K562 (cell line): Measurements from ENCODE around the gene LASP1. TPM values are rescaled to one million over a fixed set of nuclear protein-coding genes. Genes with fewer than 3 reads are reported as not detected.
A peak's percentile ranks its signal among the peaks of the same experiment; 100 is the strongest.

ENCODE experiments used
- ATAC-seq: fragments of 200-7000 bp; cut with Tn5 transposase; 3 replicates; pipeline ENCODE4 v1.9.1; 2020; ENCODE audit warnings: moderate library complexity
- BruUV-seq: library from RNA; stranded (reverse); fragments of 400-500 nt; replicated peaks from 2 replicates; lab custom pipeline; 2021; lab: Mats Ljungman, UMichigan
- CTCF ChIA-PET: fragments of 300-600 bp; formaldehyde crosslinking; extraction: SDS; loops from one replicate; lab custom pipeline; 2021; ENCODE audit warnings: low intra/inter-chr PET ratio; lab: Yijun Ruan, JAX
- POLR2A ChIA-PET: fragments of 300-600, 350-650 bp; sonication (Branson Sonifier 250); formaldehyde crosslinking; extraction: SDS; loops from one replicate; lab custom pipeline; 2021; ENCODE audit warnings: antibody characterized with exemption, inconsistent platforms; lab: Yijun Ruan, JAX
- DNase-seq, 4 experiments: peaks; one replicate each; pipeline versions ENCODE4 v3.0.0 to v3.0.0-alpha.2; 2011 to 2018; ENCODE audit warnings: low spot score in 3 of 4, mixed read lengths in 3 of 4; ENCODE audit errors: extremely low read depth in 1 of 4
- FAIRE-seq: peaks from 2 replicates; lab custom pipeline; 2011; peaks lifted over from hg19 to GRCh38; lab: Jason Lieb, UNC
- H2AFZ ChIP-seq: 2 replicates; pipeline ENCODE4 v1.6.0; 2011; ENCODE audit warnings: low read depth, low read length, control low read depth, inconsistent platforms
- H3K27ac ChIP-seq: fragments of 200-600 bp; 3 replicates; pipeline ENCODE4 v1.8.0; 2011; ENCODE audit warnings: low read depth, mild to moderate bottlenecking, control low read depth, inconsistent platforms, low read length, moderate library complexity, mixed read lengths; ENCODE audit errors: extremely low read depth
- H3K27me3 ChIP-seq, 2 experiments: fragments of 300-600 bp in 1 of 2; 2 replicates in 1 of 2; 3 replicates in 1 of 2; pipeline versions ENCODE4 v1.6.0 to v1.8.0; 2011; ENCODE audit warnings: inconsistent platforms in 2 of 2, low read length in 2 of 2, mild to moderate bottlenecking in 1 of 2, mixed read lengths in 1 of 2, moderate library complexity in 1 of 2; ENCODE audit not compliant: control insufficient read depth in 2 of 2, insufficient read depth in 2 of 2
- H3K36me3 ChIP-seq: fragments of 300-600 bp; 3 replicates; pipeline ENCODE4 v1.8.0; 2011; ENCODE audit warnings: mild to moderate bottlenecking, low read length, inconsistent platforms; ENCODE audit not compliant: control insufficient read depth, insufficient read depth
- H3K4me1 ChIP-seq, 2 experiments: fragments of 200-600 bp in 1 of 2; replicated peaks in 1 of 2; 2 replicates in 1 of 2; 3 replicates in 1 of 2; pipeline versions ENCODE4 v1.5.1 to v1.8.0; 2011; ENCODE audit warnings: inconsistent platforms in 2 of 2, low read length in 2 of 2, mild to moderate bottlenecking in 1 of 2, mixed read lengths in 1 of 2, moderate library complexity in 1 of 2; ENCODE audit not compliant: control insufficient read depth in 2 of 2, insufficient read depth in 2 of 2
- H3K4me2 ChIP-seq: 2 replicates; pipeline ENCODE4 v1.6.1; 2011; ENCODE audit warnings: low read length, control low read depth, inconsistent platforms, mixed read lengths; ENCODE audit not compliant: insufficient read depth
- H3K4me3 ChIP-seq: fragments of 200-600 bp; sonication (generic), shearing (Covaris generic); 2 replicates; pipeline ENCODE4 v1.5.1; 2016; ENCODE audit warnings: control low read depth, inconsistent platforms
- H3K79me2 ChIP-seq: fragments of 200-600 bp; 3 replicates; pipeline ENCODE4 v1.8.0; 2011; ENCODE audit warnings: low read length, inconsistent platforms; ENCODE audit not compliant: control insufficient read depth, insufficient read depth
- H3K9ac ChIP-seq, 2 experiments: 2 replicates each; pipeline versions ENCODE4 v1.6.0 to v1.6.1; 2011; ENCODE audit warnings: low read depth in 2 of 2, low read length in 2 of 2, control low read depth in 1 of 2, inconsistent platforms in 1 of 2, mild to moderate bottlenecking in 1 of 2, mixed read lengths in 1 of 2; ENCODE audit not compliant: insufficient read depth in 1 of 2
- H3K9me1 ChIP-seq: one replicate; pipeline ENCODE4 v1.6.0; 2011; ENCODE audit warnings: inconsistent platforms, mild to moderate bottlenecking, low read length, moderate library complexity; ENCODE audit not compliant: control insufficient read depth, insufficient read depth
- H3K9me3 ChIP-seq: replicated peaks from 2 replicates; pipeline ENCODE4 v1.5.1; 2011; ENCODE audit warnings: low read depth, low read length, inconsistent platforms; ENCODE audit not compliant: control insufficient read depth, insufficient read depth
- H4K20me1 ChIP-seq: replicated peaks from 2 replicates; pipeline ENCODE4 v1.6.1; 2011; ENCODE audit warnings: low read length, inconsistent platforms, mixed read lengths; ENCODE audit not compliant: control insufficient read depth, insufficient read depth
- CBFA2T3 ChIP-seq: fragments of 450-650 bp; IDR thresholded peaks from 2 replicates; pipeline ENCODE4 v1.6.1; 2017
- GATA2 ChIP-seq: sonication (generic); formaldehyde crosslinking; IDR thresholded peaks from 2 replicates; pipeline ENCODE4 v1.4.0; 2020; ENCODE audit warnings: mild to moderate bottlenecking, missing genetic modification reagents
- HEY1 ChIP-seq: fragments of 250-450 bp; sonication (Bioruptor Pico); IDR thresholded peaks from 2 replicates; pipeline ENCODE4 v1.5.0; 2020; ENCODE audit warnings: mild to moderate bottlenecking, moderate library complexity, borderline replicate concordance
- IFI16 ChIP-seq: fragments of 250-450 bp; sonication (Bioruptor Pico); IDR thresholded peaks from 2 replicates; pipeline ENCODE4 v2.1.2; 2022; ENCODE audit warnings: mild to moderate bottlenecking, inconsistent platforms
- LARP7 ChIP-seq: fragments of 450-650 bp; IDR thresholded peaks from 2 replicates; pipeline ENCODE4 v1.6.1; 2016
- MCM2 ChIP-seq: fragments of 450-650 bp; IDR thresholded peaks from 2 replicates; pipeline ENCODE4 v1.6.1; 2017; ENCODE audit warnings: low read depth, mild to moderate bottlenecking
- NCOA4 ChIP-seq: fragments of 450-650 bp; IDR thresholded peaks from 2 replicates; pipeline ENCODE4 v1.6.1; 2018; ENCODE audit warnings: mild to moderate bottlenecking; ENCODE audit not compliant: partially characterized antibody
- NFIX ChIP-seq: fragments of 250-450 bp; sonication (Bioruptor Pico); IDR thresholded peaks from 2 replicates; pipeline ENCODE4 v1.4.0; 2020; ENCODE audit warnings: low read depth, mild to moderate bottlenecking, moderate library complexity
- NFRKB ChIP-seq: fragments of 450-650 bp; IDR thresholded peaks from 2 replicates; pipeline ENCODE4 v1.6.1; 2016; ENCODE audit warnings: low read depth
- ZNF408 ChIP-seq: fragments of 250-450 bp; sonication (Bioruptor Pico); IDR thresholded peaks from 2 replicates; pipeline ENCODE4 v1.4.0; 2020; ENCODE audit warnings: low read depth, mild to moderate bottlenecking, moderate library complexity
- WGBS: fragments of 100-300 bp; shearing (Covaris generic); methylation state at CpG from one replicate; pipeline ENCODE4 v1.1.6; 2016; ENCODE audit warnings: low coverage, mixed read lengths; ENCODE audit not compliant: insufficient coverage; ENCODE audit errors: missing lambda C conversion rate; 5-methylcytosine and 5-hydroxymethylcytosine counted together
- in situ Hi-C: fragments of 300-500 bp; cut with MboI; formaldehyde crosslinking; loops from 4 replicates; pipeline ENCODE4 v1.15.0; 2018; ENCODE audit warnings: inconsistent platforms, mixed read lengths
- intact Hi-C: fragments of 100-400 bp; cut with micrococcal nuclease; formaldehyde crosslinking; loops from 2 replicates; pipeline ENCODE4 v1.14.2; 2022
- polyA plus RNA-seq, 8 experiments: library from polyadenylated mRNA; depleted of rRNA in 4 of 8; stranded (reverse) in 5 of 8; unstranded in 3 of 8; fragments of >200 nt; fragmentation: Nextera tagmentation in 2 of 8; fragmentation: Illumina TruSeq in 1 of 8; extraction: Ambion mirVana in 2 of 8; extraction: Trizol in 1 of 8; gene quantifications; 2 replicates each; pipeline versions ENCODE4 v1.2.1 to v1.2.3, GENCODE V29; 2011 to 2014; ENCODE audit warnings: inconsistent platforms in 1 of 8, missing spikeins in 1 of 8
- total RNA-seq, 7 experiments: library from RNA; depleted of rRNA in 6 of 7; stranded (reverse); fragments of >200 nt in 6 of 7; fragmentation: Illumina TruSeq in 2 of 7; extraction: Trizol in 2 of 7; gene quantifications; 2 replicates each; pipeline versions ENCODE4 v1.2.1 to v1.2.3, GENCODE V29; 2011 to 2021; ENCODE audit warnings: low replicate concordance in 1 of 7
- TF ChIP-seq, protein P1 (sequence below): fragments of 250-450 bp; sonication (Bioruptor Pico); IDR thresholded peaks from 2 replicates; pipeline ENCODE4 v1.5.0; 2021
- TF ChIP-seq, protein P2 (sequence below): fragments of 450-650 bp; formaldehyde crosslinking; IDR thresholded peaks from 2 replicates; pipeline ENCODE4 v1.4.0; 2020; ENCODE audit warnings: mild to moderate bottlenecking
- TF ChIP-seq, protein P3 (sequence below), 2 experiments: IDR thresholded peaks in 1 of 2; conservative IDR thresholded peaks in 1 of 2; 2 replicates each; pipeline ENCODE4 v1.6.1; 2016; ENCODE audit warnings: low read depth in 2 of 2, mild to moderate bottlenecking in 1 of 2, missing compliant biosample characterization in 1 of 2, missing genetic modification characterization in 1 of 2, moderate library complexity in 1 of 2

Gene LASP1
- total and polyA plus RNA-seq, 9 of the 15 experiments (the other 6 are each of a cell fraction or from before 2014, with no cell fraction given), result 23.0 to 125 (median 55.3) TPM

DNA sequence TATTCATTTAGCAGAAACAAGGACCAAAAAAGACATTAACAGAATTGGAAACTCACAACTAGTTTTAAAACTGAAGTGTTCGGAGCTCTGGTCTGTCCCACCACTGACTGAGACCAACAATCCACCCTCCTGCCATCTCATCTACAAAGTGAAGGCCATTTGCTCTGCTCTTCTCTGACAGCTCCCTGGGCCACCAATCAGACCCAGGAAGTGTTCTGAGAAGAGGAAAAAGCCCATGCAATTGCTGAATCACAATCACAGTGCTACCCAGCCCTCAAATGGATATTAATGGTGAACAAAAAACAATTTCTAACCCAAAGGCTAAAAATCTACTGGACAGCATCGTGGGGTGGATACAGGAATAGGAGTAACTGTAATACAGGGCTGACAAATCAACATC is 18.4 kb upstream of the LASP1 start:
- Histone ChIP-seq H4K20me1 (peaks cover 32% of the 10 kb centered on the region), H3K36me3 (peaks cover 62% of the 10 kb centered on the region), H3K4me3 (peak overlapping the region; percentile 82), H3K9me1 (peaks cover 9% of the 10 kb centered on the region), H3K4me1 (peaks cover 8 to 18% of the 10 kb centered on the region in 2 experiments), H3K27ac (peak overlapping the region; percentile 93; the same call in 2 of the 3 replicates), H3K9me3 (no peaks in the 10 kb centered on the region), H2AFZ (no peak overlapping the region), H3K4me2 (peak overlapping the region; percentile 99), H3K9ac (peak overlapping the region; percentile 94 to 98)
- DNase-seq, result peak in 1 of 4 experiments; percentile 17
- in situ Hi-C loops (no loop called here), intact Hi-C loops (loop anchor here (5.0 kb wide), 1 partner anchor 99 kb away; the partner anchor contains the start of gene PSMB3)
- no TSS peak for BruUV-seq
- POLR2A ChIA-PET, result interaction anchor here (0.6 to 5.8 kb wide), 9 partner anchors 11 to 196 kb away, joined by 3 to 70 read pairs (median 5); partner anchors contain the start of genes CWC25 and LASP1
- no peak for TF ChIP-seq NCOA4
- no peak for TF ChIP-seq GATA2 (CRISPR knock-in tag)
- no peak for TF ChIP-seq MCM2
- TF ChIP-seq, protein P1, sequence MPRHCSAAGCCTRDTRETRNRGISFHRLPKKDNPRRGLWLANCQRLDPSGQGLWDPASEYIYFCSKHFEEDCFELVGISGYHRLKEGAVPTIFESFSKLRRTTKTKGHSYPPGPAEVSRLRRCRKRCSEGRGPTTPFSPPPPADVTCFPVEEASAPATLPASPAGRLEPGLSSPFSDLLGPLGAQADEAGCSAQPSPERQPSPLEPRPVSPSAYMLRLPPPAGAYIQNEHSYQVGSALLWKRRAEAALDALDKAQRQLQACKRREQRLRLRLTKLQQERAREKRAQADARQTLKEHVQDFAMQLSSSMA (CRISPR knock-in tag), result no peak
- no peak for TF ChIP-seq NFRKB
- no peak for TF ChIP-seq NFIX
- no peak for TF ChIP-seq CBFA2T3
- TF ChIP-seq, protein P2, sequence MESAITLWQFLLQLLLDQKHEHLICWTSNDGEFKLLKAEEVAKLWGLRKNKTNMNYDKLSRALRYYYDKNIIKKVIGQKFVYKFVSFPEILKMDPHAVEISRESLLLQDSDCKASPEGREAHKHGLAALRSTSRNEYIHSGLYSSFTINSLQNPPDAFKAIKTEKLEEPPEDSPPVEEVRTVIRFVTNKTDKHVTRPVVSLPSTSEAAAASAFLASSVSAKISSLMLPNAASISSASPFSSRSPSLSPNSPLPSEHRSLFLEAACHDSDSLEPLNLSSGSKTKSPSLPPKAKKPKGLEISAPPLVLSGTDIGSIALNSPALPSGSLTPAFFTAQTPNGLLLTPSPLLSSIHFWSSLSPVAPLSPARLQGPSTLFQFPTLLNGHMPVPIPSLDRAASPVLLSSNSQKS (CRISPR knock-in tag), result no peak
- TF ChIP-seq ZNF408, result no peak
- no peak for TF ChIP-seq HEY1 (CRISPR knock-in tag)
- TF ChIP-seq, protein P3, sequence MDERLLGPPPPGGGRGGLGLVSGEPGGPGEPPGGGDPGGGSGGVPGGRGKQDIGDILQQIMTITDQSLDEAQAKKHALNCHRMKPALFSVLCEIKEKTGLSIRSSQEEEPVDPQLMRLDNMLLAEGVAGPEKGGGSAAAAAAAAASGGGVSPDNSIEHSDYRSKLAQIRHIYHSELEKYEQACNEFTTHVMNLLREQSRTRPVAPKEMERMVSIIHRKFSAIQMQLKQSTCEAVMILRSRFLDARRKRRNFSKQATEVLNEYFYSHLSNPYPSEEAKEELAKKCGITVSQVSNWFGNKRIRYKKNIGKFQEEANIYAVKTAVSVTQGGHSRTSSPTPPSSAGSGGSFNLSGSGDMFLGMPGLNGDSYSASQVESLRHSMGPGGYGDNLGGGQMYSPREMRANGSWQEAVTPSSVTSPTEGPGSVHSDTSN (CRISPR knock-in tag; IDR thresholded peaks at IDR 0.05; ENCODE audit: low read depth), result no peak
- TF ChIP-seq, protein P3 (tag; conservative IDR thresholded peaks at IDR 0.05; ENCODE audit: low read depth), result no peak
- TF ChIP-seq IFI16 (CRISPR knock-in tag), result no peak
- TF ChIP-seq LARP7, result no peak
- TF ChIP-seq, all 486 proteins: peak for 0
- ATAC-seq (no peak), FAIRE-seq (no peak)
- CTCF ChIA-PET, result no interaction called here
- WGBS, result 6% methylated on average over 2 of the region's 2 CpGs
- Histone ChIP-seq H3K27me3 (no peaks in the 10 kb centered on the region), H3K79me2 (peaks cover 51% of the 10 kb centered on the region)
